22Rv1 (cell line): ENCODE measurements around the gene KIAA1958.

Experiments used
- H3K27ac ChIP-seq: fragments of 450-650 bp; 2 replicates; pipeline ENCODE4 v1.5.1; 2017
- CTCF ChIP-seq: fragments of 450-650 bp; IDR thresholded peaks from 2 replicates; pipeline ENCODE4 v1.5.1; 2017; ENCODE audit warnings: mild to moderate bottlenecking
- ZFX ChIP-seq: fragments of 450-650 bp; IDR thresholded peaks from 2 replicates; pipeline ENCODE4 v1.6.1; 2017; ENCODE audit warnings: antibody characterized with exemption, borderline replicate concordance

Gene KIAA1958

GRCh38 chr9:112531666-112532282 lies 45.1 kb downstream of the KIAA1958 start:
- H3K27ac ChIP-seq: no peak overlapping the region
- no peak for TF ChIP-seq ZFX
- TF ChIP-seq CTCF: no peak

- TF ChIP-seq CTCF (no peak), ZFX (no peak)
- H3K27ac ChIP-seq: no peak overlapping the region
These were observed 45.8 kb downstream of the KIAA1958 start for GRCh38 chr9:112532427-112532826.

DNA sequence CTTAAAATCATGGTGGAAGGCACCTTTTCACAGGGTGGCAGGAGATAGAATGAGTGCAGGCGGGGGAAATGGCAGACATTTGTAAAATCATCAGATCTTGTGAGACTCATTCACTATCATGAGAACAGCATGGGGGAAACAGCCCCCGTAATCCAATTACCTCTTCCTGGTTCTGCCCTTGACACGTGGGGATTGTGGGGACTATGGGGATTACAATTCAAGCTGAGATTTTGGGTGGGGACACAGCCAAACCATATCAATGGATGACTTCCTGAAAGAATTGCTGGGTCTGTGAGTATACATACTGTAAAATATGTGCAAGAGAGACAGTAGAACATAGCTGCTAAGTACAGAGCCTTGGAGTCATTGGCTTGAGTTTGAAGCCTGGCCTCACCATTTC lies 47.0 kb downstream of the KIAA1958 start:
- H3K27ac ChIP-seq: no peak overlapping the region
- no peak for TF ChIP-seq CTCF

GRCh38 chr9:112535301-112535700 lies 48.7 kb downstream of the KIAA1958 start:
- TF ChIP-seq CTCF (no peak), ZFX (no peak)
- H3K27ac ChIP-seq: no peak overlapping the region

GRCh38 chr9:112535811-112536210 lies 49.2 kb downstream of the KIAA1958 start:
- no peak overlapping the region for H3K27ac ChIP-seq
- no peak for TF ChIP-seq CTCF
- TF ChIP-seq ZFX: no peak

- no peak for TF ChIP-seq ZFX
- no peak for TF ChIP-seq CTCF
- H3K27ac ChIP-seq: no peak overlapping the region
These were observed 50.9 kb downstream of the KIAA1958 start for GRCh38 chr9:112537561-112537960.

GRCh38 chr9:112540800-112541199 lies 54.2 kb downstream of the KIAA1958 start:
- no peak overlapping the region for H3K27ac ChIP-seq
- no peak for TF ChIP-seq ZFX
- no peak for TF ChIP-seq CTCF
